Trophoblast cell (in vitro differentiated cells and primary cell): ENCODE measurements around the gene TMPRSS4.
A peak's percentile ranks its signal among the peaks of the same experiment; 100 is the strongest.

ENCODE experiments used
- DNase-seq, 2 donors: peaks; one replicate each; pipeline ENCODE4 v3.0.0-alpha.2; 2016
- H2AFZ ChIP-seq: 2 replicates; pipeline ENCODE4 v1.6.1; 2013; ENCODE audit warnings: low read length, moderate library complexity, mild to moderate bottlenecking; ENCODE audit not compliant: insufficient read depth, poor library complexity
- H2AK5ac ChIP-seq: 2 replicates; pipeline ENCODE4 v1.6.1; 2013; ENCODE audit warnings: mild to moderate bottlenecking, low read length
- H2BK120ac ChIP-seq: 2 replicates; pipeline ENCODE4 v1.6.1; 2013; ENCODE audit warnings: low read length, mild to moderate bottlenecking, moderate library complexity; ENCODE audit not compliant: insufficient read depth, poor library complexity
- H2BK12ac ChIP-seq: 2 replicates; pipeline ENCODE4 v1.6.1; 2013; ENCODE audit warnings: mild to moderate bottlenecking, low read length, moderate library complexity
- H2BK5ac ChIP-seq: 2 replicates; pipeline ENCODE4 v1.6.1; 2013; ENCODE audit warnings: low read length, low read depth, moderate library complexity, mild to moderate bottlenecking; ENCODE audit not compliant: poor library complexity
- H3K14ac ChIP-seq: 2 replicates; pipeline ENCODE4 v1.6.1; 2013; ENCODE audit warnings: mild to moderate bottlenecking, low read length
- H3K18ac ChIP-seq: 2 replicates; pipeline ENCODE4 v1.6.1; 2013; ENCODE audit warnings: mild to moderate bottlenecking, low read length
- H3K23ac ChIP-seq: 2 replicates; pipeline ENCODE4 v1.6.1; 2013; ENCODE audit warnings: low read length
- H3K27ac ChIP-seq: 2 replicates; pipeline ENCODE4 v1.5.1; 2013; ENCODE audit warnings: low read depth, mild to moderate bottlenecking, inconsistent platforms, low read length, moderate library complexity
- H3K27me3 ChIP-seq: 2 replicates; pipeline ENCODE4 v1.6.1; 2013; ENCODE audit warnings: inconsistent platforms, mild to moderate bottlenecking, low read length, moderate library complexity; ENCODE audit not compliant: insufficient read depth
- H3K36me3 ChIP-seq, 2 experiments: 1 replicate in 1 of 2; 2 replicates in 1 of 2; pipeline ENCODE4 v1.6.1; 2013; ENCODE audit warnings: low read length in 2 of 2, mild to moderate bottlenecking in 2 of 2, moderate library complexity in 1 of 2; ENCODE audit not compliant: insufficient read depth in 2 of 2, control insufficient read depth in 1 of 2
- H3K4ac ChIP-seq: 2 replicates; pipeline ENCODE4 v1.6.1; 2013; ENCODE audit warnings: low read depth, mild to moderate bottlenecking, low read length, moderate library complexity
- H3K4me1 ChIP-seq, 2 experiments: 1 replicate in 1 of 2; 2 replicates in 1 of 2; pipeline ENCODE4 v1.6.1; 2013; ENCODE audit warnings: low read length in 2 of 2, mild to moderate bottlenecking in 2 of 2, moderate library complexity in 1 of 2; ENCODE audit not compliant: insufficient read depth in 2 of 2, control insufficient read depth in 1 of 2
- H3K4me2 ChIP-seq: 2 replicates; pipeline ENCODE4 v1.6.1; 2013; ENCODE audit warnings: inconsistent platforms, mild to moderate bottlenecking, low read length, moderate library complexity
- H3K4me3 ChIP-seq: 2 replicates; pipeline ENCODE4 v1.5.1; 2013; ENCODE audit warnings: mild to moderate bottlenecking, low read depth, low read length, inconsistent platforms
- H3K79me1 ChIP-seq: one replicate; pipeline ENCODE4 v1.6.1; 2013; ENCODE audit warnings: low read length
- H3K79me2 ChIP-seq: 2 replicates; pipeline ENCODE4 v1.6.1; 2013; ENCODE audit warnings: low read length, mild to moderate bottlenecking; ENCODE audit not compliant: control insufficient read depth, insufficient read depth, poor library complexity
- H3K9ac ChIP-seq: 2 replicates; pipeline ENCODE4 v1.6.1; 2013; ENCODE audit warnings: mild to moderate bottlenecking, low read length
- H3K9me3 ChIP-seq: 2 replicates; pipeline ENCODE4 v1.6.1; 2013; ENCODE audit warnings: low read depth, mild to moderate bottlenecking, control low read depth, inconsistent platforms, low read length; ENCODE audit not compliant: insufficient read depth
- H4K12ac ChIP-seq: 2 replicates; pipeline ENCODE4 v1.6.1; 2013; ENCODE audit warnings: low read depth, mild to moderate bottlenecking, low read length, moderate library complexity
- H4K8ac ChIP-seq: 2 replicates; pipeline ENCODE4 v1.6.1; 2013; ENCODE audit warnings: low read depth, mild to moderate bottlenecking, low read length, moderate library complexity
- H4K91ac ChIP-seq: one replicate; pipeline ENCODE4 v1.6.1; 2013; ENCODE audit warnings: low read depth, mild to moderate bottlenecking, low read length, moderate library complexity
- WGBS: extraction: QIAGEN DNeasy Blood & Tissue Kit; methylation state at CpG from one replicate; pipeline ENCODE4 v1.1.7; 2013; ENCODE audit warnings: missing lambda C conversion rate; ENCODE audit not compliant: insufficient read length, insufficient coverage; ENCODE audit errors: extremely low coverage; 5-methylcytosine and 5-hydroxymethylcytosine counted together

Gene TMPRSS4

GRCh38 chr11:118058311-118059245, 18.3 kb upstream of the TMPRSS4 start:
- Histone ChIP-seq H4K91ac (no peak overlapping the region), H3K79me2 (no peaks in the 10 kb centered on the region), H3K18ac (no peak overlapping the region), H3K36me3 (no peaks in the 10 kb centered on the region), H4K12ac (no peak overlapping the region), H3K79me1 (no peaks in the 10 kb centered on the region), H2BK12ac (no peak overlapping the region), H3K4me3 (no peak overlapping the region), H2BK120ac (no peak overlapping the region), H3K9ac (no peak overlapping the region), H3K4ac (no peak overlapping the region), H3K4me1 (peaks cover 4 to 5% of the 10 kb centered on the region in 2 experiments), H3K14ac (no peak overlapping the region), H2AK5ac (no peak overlapping the region), H2AFZ (no peak overlapping the region), H3K4me2 (no peak overlapping the region), H2BK5ac (no peak overlapping the region), H3K27ac (no peak overlapping the region), H3K23ac (no peak overlapping the region), H3K27me3 (no peaks in the 10 kb centered on the region), H3K9me3 (no peaks in the 10 kb centered on the region), H4K8ac (no peak overlapping the region)
- no CpG with 5 or more reads among the region's 20 CpGs for WGBS
- DNase-seq = no peak

- H3K18ac ChIP-seq = no peak overlapping the region
- H3K4me2 ChIP-seq = no peak overlapping the region
- no peak overlapping the region for H4K12ac ChIP-seq
- no CpG with 5 or more reads among the region's 11 CpGs for WGBS
- H3K9me3 ChIP-seq = no peaks in the 10 kb centered on the region
- no peaks in the 10 kb centered on the region for H3K27me3 ChIP-seq
- H3K79me2 ChIP-seq = no peaks in the 10 kb centered on the region
- no peak for DNase-seq
- no peak overlapping the region for H3K4me3 ChIP-seq
- no peak overlapping the region for H2BK12ac ChIP-seq
- no peak overlapping the region for H2BK5ac ChIP-seq
- H4K8ac ChIP-seq = no peak overlapping the region
- H4K91ac ChIP-seq = no peak overlapping the region
- no peak overlapping the region for H3K4ac ChIP-seq
- no peak overlapping the region for H2AFZ ChIP-seq
- no peaks in the 10 kb centered on the region for H3K36me3 ChIP-seq
- no peak overlapping the region for H2BK120ac ChIP-seq
- H3K14ac ChIP-seq = no peak overlapping the region
- H3K23ac ChIP-seq = no peak overlapping the region
- H3K9ac ChIP-seq = no peak overlapping the region
- peaks cover 4 to 5% of the 10 kb centered on the region in 2 experiments for H3K4me1 ChIP-seq
- no peak overlapping the region for H3K27ac ChIP-seq
- no peak overlapping the region for H2AK5ac ChIP-seq
- no peaks in the 10 kb centered on the region for H3K79me1 ChIP-seq
These were observed 17.5 kb upstream of the TMPRSS4 start for GRCh38 chr11:118059246-118059940.

GRCh38 chr11:118060081-118060661, 16.7 kb upstream of the TMPRSS4 start:
- Histone ChIP-seq H4K8ac (no peak overlapping the region), H2AFZ (no peak overlapping the region), H3K4me1 (peaks cover 4 to 5% of the 10 kb centered on the region in 2 experiments), H2BK5ac (no peak overlapping the region), H3K18ac (no peak overlapping the region), H3K36me3 (no peaks in the 10 kb centered on the region), H3K4ac (no peak overlapping the region), H4K12ac (no peak overlapping the region), H3K9me3 (no peaks in the 10 kb centered on the region), H3K23ac (no peak overlapping the region), H3K14ac (no peak overlapping the region), H2BK12ac (no peak overlapping the region), H3K27me3 (no peaks in the 10 kb centered on the region), H3K4me3 (no peak overlapping the region), H2BK120ac (no peak overlapping the region), H2AK5ac (no peak overlapping the region), H3K9ac (no peak overlapping the region), H3K4me2 (no peak overlapping the region), H4K91ac (peak overlapping the region; percentile 20), H3K79me2 (no peaks in the 10 kb centered on the region), H3K79me1 (no peaks in the 10 kb centered on the region), H3K27ac (no peak overlapping the region)
- peak in 1 of 2 donors; percentile 11 for DNase-seq
- no CpG with 5 or more reads among the region's 10 CpGs for WGBS

- H3K9me3 ChIP-seq = no peaks in the 10 kb centered on the region
- H4K12ac ChIP-seq = no peak overlapping the region
- H3K27ac ChIP-seq = no peak overlapping the region
- no peaks in the 10 kb centered on the region for H3K79me1 ChIP-seq
- no peak overlapping the region for H3K18ac ChIP-seq
- H2AK5ac ChIP-seq = no peak overlapping the region
- H3K4me1 ChIP-seq = peaks cover 4 to 5% of the 10 kb centered on the region in 2 experiments
- no peak overlapping the region for H3K4me3 ChIP-seq
- no peak overlapping the region for H2AFZ ChIP-seq
- H3K9ac ChIP-seq = no peak overlapping the region
- DNase-seq = peak in 1 of 2 donors; percentile 7
- no peak overlapping the region for H3K4ac ChIP-seq
- H3K4me2 ChIP-seq = no peak overlapping the region
- no CpG with 5 or more reads among the region's 7 CpGs for WGBS
- no peak overlapping the region for H4K91ac ChIP-seq
- H3K23ac ChIP-seq = no peak overlapping the region
- no peaks in the 10 kb centered on the region for H3K36me3 ChIP-seq
- H2BK120ac ChIP-seq = no peak overlapping the region
- H3K79me2 ChIP-seq = no peaks in the 10 kb centered on the region
- H3K27me3 ChIP-seq = no peaks in the 10 kb centered on the region
- H4K8ac ChIP-seq = no peak overlapping the region
- H2BK12ac ChIP-seq = no peak overlapping the region
- H3K14ac ChIP-seq = no peak overlapping the region
- H2BK5ac ChIP-seq = no peak overlapping the region
These were observed 16.0 kb upstream of the TMPRSS4 start for GRCh38 chr11:118060869-118061268.
